OCI-LY7 (cell line): ENCODE results near the gene IFT43. TPM values are rescaled to one million over a fixed set of nuclear protein-coding genes. Genes with fewer than 3 reads are reported as not detected.

Experiments
- BruUV-seq: library from RNA; stranded (reverse); fragments of 400-500 nt; replicated peaks from 2 replicates; lab custom pipeline; 2021; lab: Mats Ljungman, UMichigan
- CTCF ChIA-PET: fragments of 300-600 bp; sonication (Branson Sonifier 250); formaldehyde crosslinking; loops from one replicate; lab custom pipeline; 2022; ENCODE audit warnings: antibody characterized with exemption; ENCODE audit not compliant: unreplicated experiment; lab: Charles Lee
- POLR2A ChIA-PET: fragments of 300-600 bp; sonication (Branson Sonifier 250); formaldehyde crosslinking; loops from one replicate; lab custom pipeline; 2022; ENCODE audit warnings: antibody characterized with exemption; lab: Charles Lee
- DNase-seq: peaks from one replicate; pipeline ENCODE4 v3.0.0-alpha.2; 2015; ENCODE audit warnings: low spot score
- H2AFZ ChIP-seq: fragments of 200-600 bp; sonication (generic), shearing (Covaris generic); 2 replicates; pipeline ENCODE4 v1.6.1; 2014; ENCODE audit warnings: mild to moderate bottlenecking, antibody characterized with exemption, low read length, moderate library complexity
- H3K27ac ChIP-seq: fragments of 200-600 bp; sonication (generic); 2 replicates; pipeline ENCODE4 v1.5.1; 2014; ENCODE audit warnings: mixed run types, low read depth, mild to moderate bottlenecking, moderate library complexity, low read length, inconsistent platforms; ENCODE audit not compliant: poor library complexity, severe bottlenecking
- H3K36me3 ChIP-seq: fragments of 200-600 bp; sonication (generic); 2 replicates; pipeline ENCODE4 v1.6.1; 2014; ENCODE audit warnings: mild to moderate bottlenecking, antibody characterized with exemption, low read length, moderate library complexity, mixed read lengths; ENCODE audit not compliant: insufficient read depth
- H3K4me1 ChIP-seq: fragments of 200-600 bp; sonication (generic); 2 replicates; pipeline ENCODE4 v1.5.1; 2014; ENCODE audit warnings: mild to moderate bottlenecking, low read length; ENCODE audit not compliant: insufficient read depth, poor library complexity, severe bottlenecking
- H3K4me2 ChIP-seq: fragments of 200-600 bp; sonication (generic); 2 replicates; pipeline ENCODE4 v1.6.1; 2014; ENCODE audit warnings: mild to moderate bottlenecking, low read length
- H3K4me3 ChIP-seq: fragments of 200-600 bp; sonication (generic); 2 replicates; pipeline ENCODE4 v1.5.1; 2014; ENCODE audit warnings: mild to moderate bottlenecking, low read depth, low read length; ENCODE audit not compliant: poor library complexity, severe bottlenecking
- H3K79me2 ChIP-seq: fragments of 200-600 bp; sonication (generic); 2 replicates; pipeline ENCODE4 v1.6.1; 2016; ENCODE audit warnings: low read depth, mild to moderate bottlenecking, low read length, moderate library complexity, mixed read lengths; ENCODE audit not compliant: insufficient read depth
- H3K9me2 ChIP-seq: fragments of 200-600 bp; sonication (generic); 2 replicates; pipeline ENCODE4 v1.6.1; 2016; ENCODE audit warnings: mild to moderate bottlenecking, low read length, mixed read lengths; ENCODE audit not compliant: insufficient read depth
- H3K9me3 ChIP-seq: fragments of 200-600 bp; sonication (generic); 2 replicates; pipeline ENCODE4 v1.6.1; 2014; ENCODE audit warnings: mild to moderate bottlenecking, mixed run types, low read length, mixed read lengths
- H4K20me1 ChIP-seq: fragments of 200-600 bp; sonication (generic); 2 replicates; pipeline ENCODE4 v1.6.1; 2014; ENCODE audit warnings: mild to moderate bottlenecking, antibody characterized with exemption, low read length, moderate library complexity, mixed read lengths; ENCODE audit not compliant: insufficient read depth
- EZH2phosphoT487 ChIP-seq: fragments of 200-600 bp; sonication (generic); IDR thresholded peaks from 2 replicates; pipeline ENCODE4 v1.6.1; 2018; ENCODE audit warnings: low read depth, borderline replicate concordance, mild to moderate bottlenecking, mixed run types, antibody characterized with exemption, low read length, moderate library complexity, mixed read lengths
- intact Hi-C: fragments of 100-400 bp; cut with micrococcal nuclease; formaldehyde crosslinking; loops from one replicate; pipeline ENCODE4 v1.10.0; 2022; ENCODE audit not compliant: unreplicated experiment
- total RNA-seq, 2 experiments: library from RNA; depleted of rRNA in 1 of 2; stranded (reverse); fragments of >200 nt in 1 of 2; shearing (Covaris generic) in 1 of 2; gene quantifications; 2 replicates each; pipeline ENCODE4 v1.2.3, GENCODE V29; 2014 to 2022
- TF ChIP-seq, protein P1 (sequence below): fragments of 200-600 bp; sonication (generic); conservative IDR thresholded peaks from 2 replicates; pipeline ENCODE4 v1.5.1; 2014; ENCODE audit warnings: mild to moderate bottlenecking, antibody characterized with exemption, low read length, moderate library complexity, mixed read lengths

IFT43 gene
- total RNA-seq, 2 experiments from 2014 or later = 9.3 to 13.6 TPM

DNA sequence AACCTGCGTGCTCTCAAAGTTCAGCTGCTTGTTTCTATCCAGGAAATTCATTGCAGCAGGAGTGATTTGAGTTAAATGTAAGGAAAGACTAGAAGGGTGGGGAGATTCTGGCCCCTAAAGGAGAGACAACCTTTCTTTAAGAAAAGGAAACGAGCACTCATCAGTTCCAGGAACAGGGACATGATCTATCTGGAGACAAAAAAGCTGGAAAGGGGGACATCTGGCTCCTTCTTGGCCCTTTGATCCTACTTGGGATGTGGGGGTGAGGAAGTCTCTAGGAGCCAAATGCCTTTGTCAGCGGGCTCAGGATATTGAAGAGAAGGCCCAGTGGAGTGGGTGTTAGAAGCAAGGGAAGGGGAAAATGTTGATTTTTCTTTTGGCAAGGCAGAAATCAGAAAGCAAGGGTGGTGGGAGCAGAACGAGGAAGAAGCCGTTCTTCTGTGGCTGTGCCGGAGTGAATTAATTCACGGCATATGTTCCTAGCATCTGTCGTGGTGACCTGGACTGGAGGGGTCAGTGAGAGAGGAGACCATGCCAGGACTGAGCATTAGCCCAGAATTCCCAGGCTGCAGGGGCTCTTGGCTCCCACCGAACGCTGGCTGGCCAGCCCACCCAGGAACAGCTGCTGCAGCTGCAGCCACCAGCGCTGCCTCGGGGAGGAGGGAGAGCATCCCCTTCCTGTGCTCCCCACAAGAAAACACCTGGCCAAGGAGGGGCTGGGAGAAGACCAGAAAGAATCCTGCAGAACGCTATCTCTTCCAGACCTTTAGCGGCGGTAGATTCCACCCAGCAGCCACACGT is 103.4 kb downstream of the IFT43 start:
- no peak overlapping the region for H3K4me3 ChIP-seq
- BruUV-seq = no TSS peak
- POLR2A ChIA-PET = no interaction called here
- TF ChIP-seq EZH2phosphoT487 = no peak
- TF ChIP-seq, protein P1, sequence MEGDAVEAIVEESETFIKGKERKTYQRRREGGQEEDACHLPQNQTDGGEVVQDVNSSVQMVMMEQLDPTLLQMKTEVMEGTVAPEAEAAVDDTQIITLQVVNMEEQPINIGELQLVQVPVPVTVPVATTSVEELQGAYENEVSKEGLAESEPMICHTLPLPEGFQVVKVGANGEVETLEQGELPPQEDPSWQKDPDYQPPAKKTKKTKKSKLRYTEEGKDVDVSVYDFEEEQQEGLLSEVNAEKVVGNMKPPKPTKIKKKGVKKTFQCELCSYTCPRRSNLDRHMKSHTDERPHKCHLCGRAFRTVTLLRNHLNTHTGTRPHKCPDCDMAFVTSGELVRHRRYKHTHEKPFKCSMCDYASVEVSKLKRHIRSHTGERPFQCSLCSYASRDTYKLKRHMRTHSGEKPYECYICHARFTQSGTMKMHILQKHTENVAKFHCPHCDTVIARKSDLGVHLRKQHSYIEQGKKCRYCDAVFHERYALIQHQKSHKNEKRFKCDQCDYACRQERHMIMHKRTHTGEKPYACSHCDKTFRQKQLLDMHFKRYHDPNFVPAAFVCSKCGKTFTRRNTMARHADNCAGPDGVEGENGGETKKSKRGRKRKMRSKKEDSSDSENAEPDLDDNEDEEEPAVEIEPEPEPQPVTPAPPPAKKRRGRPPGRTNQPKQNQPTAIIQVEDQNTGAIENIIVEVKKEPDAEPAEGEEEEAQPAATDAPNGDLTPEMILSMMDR = no peak
- no peak overlapping the region for H3K4me2 ChIP-seq
- CTCF ChIA-PET = no interaction called here
- H3K4me1 ChIP-seq = no peaks in the 10 kb centered on the region
- H3K36me3 ChIP-seq = no peaks in the 10 kb centered on the region
- no peaks in the 10 kb centered on the region for H3K9me3 ChIP-seq
- no peak overlapping the region for H2AFZ ChIP-seq
- DNase-seq = no peak
- no peaks in the 10 kb centered on the region for H3K9me2 ChIP-seq
- intact Hi-C loops = no loop called here
- no peak overlapping the region for H3K27ac ChIP-seq
- no peaks in the 10 kb centered on the region for H4K20me1 ChIP-seq
- no peaks in the 10 kb centered on the region for H3K79me2 ChIP-seq

DNA sequence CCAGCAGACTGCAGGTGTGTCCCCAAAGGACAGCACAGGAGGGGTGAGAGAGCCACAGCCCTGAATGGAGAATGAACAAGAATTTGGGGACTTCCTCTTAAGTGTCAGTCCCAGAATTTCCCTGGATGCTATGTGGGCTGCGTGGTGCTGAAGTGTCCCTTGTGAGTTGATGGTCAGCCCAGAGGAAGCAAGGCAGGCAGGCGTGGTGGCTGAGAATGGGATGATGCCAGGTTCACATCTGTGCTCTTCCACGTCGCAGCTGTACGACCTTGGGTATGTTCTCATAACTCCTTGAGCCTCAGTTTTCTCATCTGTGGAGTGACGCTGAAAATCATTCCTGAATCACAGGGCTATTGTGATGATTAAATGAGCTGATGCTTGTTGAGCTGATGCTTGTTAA is 104.0 kb downstream of the IFT43 start:
- Histone ChIP-seq H4K20me1 (no peaks in the 10 kb centered on the region), H3K4me2 (no peak overlapping the region), H3K4me3 (no peak overlapping the region), H3K9me3 (no peaks in the 10 kb centered on the region), H3K27ac (no peak overlapping the region), H2AFZ (no peak overlapping the region), H3K79me2 (no peaks in the 10 kb centered on the region), H3K9me2 (no peaks in the 10 kb centered on the region), H3K36me3 (no peaks in the 10 kb centered on the region), H3K4me1 (no peaks in the 10 kb centered on the region)
- CTCF ChIA-PET = no interaction called here
- intact Hi-C loops = no loop called here
- POLR2A ChIA-PET = no interaction called here
- TF ChIP-seq, protein P1 = no peak
- TF ChIP-seq EZH2phosphoT487 = no peak
- BruUV-seq = no TSS peak
- DNase-seq = no peak

DNA sequence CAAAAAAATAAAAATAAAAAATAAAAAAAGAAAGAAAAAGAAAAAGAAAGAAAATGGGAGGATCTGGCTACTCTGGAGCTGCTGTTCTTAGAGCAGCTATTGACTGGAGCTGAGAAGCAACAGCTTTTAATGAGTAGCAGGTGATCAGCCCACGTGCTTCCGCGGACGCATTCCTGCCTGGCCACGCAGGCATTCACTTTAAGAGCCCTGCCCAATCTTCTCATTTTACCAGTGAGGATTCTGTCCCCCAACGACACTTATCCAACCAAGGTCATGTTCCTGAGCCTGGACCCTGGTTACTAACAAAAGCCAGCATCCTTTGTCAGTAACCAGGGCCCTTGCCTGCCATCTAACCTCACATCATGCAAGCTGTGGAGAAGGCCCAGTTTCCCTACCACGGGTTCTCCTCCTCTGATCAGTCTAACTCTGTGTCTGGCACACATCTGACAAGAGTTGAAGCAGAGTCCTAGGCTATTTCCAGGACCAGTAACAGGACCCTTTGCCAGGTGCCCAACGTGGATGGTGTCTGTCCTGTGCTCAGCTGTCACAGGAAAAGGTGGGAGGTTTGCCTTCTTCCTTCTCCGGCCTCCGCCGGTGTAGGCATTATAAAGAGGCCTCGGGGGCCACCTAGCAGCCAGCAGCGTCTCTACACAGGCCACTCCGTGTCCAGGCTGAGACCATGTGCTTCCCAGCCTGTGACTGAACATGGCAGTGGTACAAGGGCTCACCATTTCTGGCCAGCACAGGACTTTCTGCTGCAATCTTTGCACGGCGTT is 105.2 kb downstream of the IFT43 start:
- DNase-seq = no peak
- Histone ChIP-seq H3K4me2 (no peak overlapping the region), H3K4me3 (no peak overlapping the region), H4K20me1 (no peaks in the 10 kb centered on the region), H3K27ac (no peak overlapping the region), H3K9me2 (no peaks in the 10 kb centered on the region), H3K4me1 (no peaks in the 10 kb centered on the region), H3K79me2 (no peaks in the 10 kb centered on the region), H3K36me3 (no peaks in the 10 kb centered on the region), H2AFZ (no peak overlapping the region), H3K9me3 (no peaks in the 10 kb centered on the region)
- intact Hi-C loops = no loop called here
- no TSS peak for BruUV-seq
- POLR2A ChIA-PET = no interaction called here
- CTCF ChIA-PET = no interaction called here
- no peak for TF ChIP-seq EZH2phosphoT487
- TF ChIP-seq, protein P1 = no peak
